Thyroid gland (tissue), 4 donors: ENCODE results near the gene SND1. TPM values are rescaled to one million over a fixed set of nuclear protein-coding genes. Genes with fewer than 3 reads are reported as not detected.
A peak's percentile ranks its signal among the peaks of the same experiment; 100 is the strongest.

Source experiments
- DNase-seq, 2 donors: peaks; one replicate each; pipeline ENCODE4 v3.0.0-alpha.2; 2019
- H3K27ac ChIP-seq, 3 donors: fragments of 200-600 bp; sonication (generic); 1 replicate in 2 of 3; 2 replicates in 1 of 3; pipeline ENCODE4 v1.5.1; 2016 to 2019; ENCODE audit warnings: mild to moderate bottlenecking in 1 of 3, moderate library complexity in 1 of 3
- H3K27me3 ChIP-seq: fragments of 200-600 bp; sonication (generic); one replicate; pipeline ENCODE4 v1.5.1; 2019
- H3K36me3 ChIP-seq, 2 donors: fragments of 200-600 bp; sonication (generic); one replicate each; pipeline ENCODE4 v1.5.1; 2016 to 2019
- H3K4me1 ChIP-seq, 2 donors: fragments of 200-600 bp; sonication (generic); one replicate each; pipeline ENCODE4 v1.5.1; 2017 to 2019
- H3K4me3 ChIP-seq, 3 donors: fragments of 200-600 bp; sonication (generic); replicated peaks in 1 of 3; 1 replicate in 2 of 3; 2 replicates in 1 of 3; pipeline ENCODE4 v1.5.1; 2016; ENCODE audit warnings: mild to moderate bottlenecking in 1 of 3
- H3K9me3 ChIP-seq: fragments of 200-600 bp; sonication (generic); one replicate; pipeline ENCODE4 v1.5.1; 2017
- CTCF ChIP-seq, 6 experiments: fragments of 200-600 bp in 3 of 6; fragments of 450-650 bp in 3 of 6; sonication (generic) in 3 of 6; IDR thresholded peaks; one replicate each; pipeline ENCODE4 v1.5.1; 2016 to 2019; ENCODE audit warnings: antibody characterized with exemption in 6 of 6, mild to moderate bottlenecking in 2 of 6, inconsistent platforms in 1 of 6, moderate library complexity in 1 of 6
- POLR2A ChIP-seq, 2 donors: fragments of 450-650 bp; IDR thresholded peaks; one replicate each; pipeline ENCODE4 v1.6.1; 2017; ENCODE audit warnings: antibody characterized with exemption in 2 of 2, mild to moderate bottlenecking in 2 of 2, moderate library complexity in 1 of 2
- WGBS, 2 donors: methylation state at CpG; one replicate each; pipeline ENCODE4 v1.1.5; 2017; 5-methylcytosine and 5-hydroxymethylcytosine counted together
- intact Hi-C: fragments of 100-400 bp; cut with DNase I; formaldehyde crosslinking; loops from one replicate; pipeline ENCODE4 v1.15.1; 2023
- total RNA-seq, 4 donors: library from RNA; depleted of rRNA; stranded (reverse); fragments of >200 nt; gene quantifications; one replicate each; pipeline ENCODE4 v1.2.3, GENCODE V29; 2016

SND1 gene
- total RNA-seq, 4 donors from 2014 or later: 126 to 167 (median 144) TPM

- TF ChIP-seq POLR2A (IDR thresholded peaks at IDR 0.05): no peak
- TF ChIP-seq CTCF (IDR thresholded peaks at IDR 0.05): no peak
- Histone ChIP-seq H3K27me3 (no peaks in the 10 kb centered on the region), H3K27ac (no peak overlapping the region), H3K9me3 (no peaks in the 10 kb centered on the region), H3K4me1 (peaks cover 26 to 41% of the 10 kb centered on the region in 2 donors), H3K4me3 (no peak overlapping the region), H3K36me3 (no peaks in the 10 kb centered on the region)
- intact Hi-C loops: no loop called here
- 41 to 48% methylated on average over 5 of the region's 5 CpGs for WGBS, 2 donors
- DNase-seq: peak; percentile 40 to 45
Measured at GRCh38 chr7:127816354-127817190, 164.6 kb downstream of the SND1 start.

DNA sequence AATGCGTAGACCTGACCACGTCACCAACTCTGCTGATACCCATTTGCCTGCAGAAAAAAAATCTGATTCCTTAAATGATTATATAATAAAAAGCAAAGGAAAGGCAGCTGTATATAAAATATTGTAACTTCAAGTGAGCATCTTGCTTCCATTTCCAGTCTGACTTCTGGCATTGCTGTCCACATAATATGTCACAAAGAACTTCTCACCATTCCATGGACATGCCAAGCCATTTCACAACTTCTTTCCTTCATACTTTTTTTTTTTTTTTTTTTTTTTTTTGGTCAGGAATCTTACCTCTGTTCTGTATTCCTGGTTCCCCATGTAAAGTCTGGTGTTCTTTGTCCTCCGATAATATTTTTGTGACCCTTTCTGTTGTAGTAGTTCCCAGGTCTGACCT is 165.5 kb downstream of the SND1 start:
- DNase-seq: no peak
- 99% methylated on average over 3 of the region's 3 CpGs for WGBS, 2 donors
- Histone ChIP-seq H3K4me3 (no peak overlapping the region), H3K27ac (no peak overlapping the region), H3K4me1 (peaks cover 21 to 32% of the 10 kb centered on the region in 2 donors), H3K9me3 (no peaks in the 10 kb centered on the region), H3K36me3 (no peaks in the 10 kb centered on the region), H3K27me3 (no peaks in the 10 kb centered on the region)
- TF ChIP-seq POLR2A (IDR thresholded peaks at IDR 0.05) (no peak), CTCF (IDR thresholded peaks at IDR 0.05) (no peak)
- intact Hi-C loops: no loop called here

- no peaks in the 10 kb centered on the region for H3K9me3 ChIP-seq
- no peak for DNase-seq
- intact Hi-C loops: no loop called here
- TF ChIP-seq CTCF (IDR thresholded peaks at IDR 0.05) (no peak), POLR2A (IDR thresholded peaks at IDR 0.05) (no peak)
- peaks cover 18 to 30% of the 10 kb centered on the region in 2 donors for H3K4me1 ChIP-seq
- no peaks in the 10 kb centered on the region for H3K36me3 ChIP-seq
- H3K27me3 ChIP-seq: no peaks in the 10 kb centered on the region
- WGBS, 2 donors: 98 to 100% methylated on average over 2 of the region's 2 CpGs
- no peak overlapping the region for H3K4me3 ChIP-seq
- H3K27ac ChIP-seq: no peak overlapping the region
Measured at GRCh38 chr7:127818306-127818705, 166.3 kb downstream of the SND1 start.

- Histone ChIP-seq H3K9me3 (no peaks in the 10 kb centered on the region), H3K27me3 (no peaks in the 10 kb centered on the region), H3K4me3 (no peak overlapping the region), H3K36me3 (no peaks in the 10 kb centered on the region), H3K27ac (no peak overlapping the region), H3K4me1 (peaks cover 16 to 29% of the 10 kb centered on the region in 2 donors)
- TF ChIP-seq CTCF (IDR thresholded peaks at IDR 0.05) (no peak), POLR2A (IDR thresholded peaks at IDR 0.05) (no peak)
- intact Hi-C loops: no loop called here
- no peak for DNase-seq
- 86 to 93% methylated on average over 4 of the region's 4 CpGs for WGBS, 2 donors
Measured at GRCh38 chr7:127819975-127820731, 168.2 kb downstream of the SND1 start.

DNA sequence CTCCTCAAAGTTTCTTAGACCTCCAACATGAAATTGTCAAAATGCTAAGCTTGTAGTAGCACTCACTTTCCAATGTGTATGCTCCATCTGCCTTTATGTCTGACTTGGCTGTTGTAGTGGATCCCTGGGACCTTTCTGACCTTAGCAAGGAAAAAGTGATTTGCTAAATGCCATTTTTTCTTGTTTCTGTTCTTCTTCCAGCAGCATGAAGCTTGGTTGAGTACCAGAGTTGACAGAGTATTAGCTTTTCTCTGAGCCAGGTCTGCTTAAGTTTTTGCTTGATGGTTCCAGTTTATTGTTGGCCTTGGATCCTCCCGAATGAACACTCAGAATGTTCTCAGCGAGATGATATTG is 168.7 kb downstream of the SND1 start:
- WGBS, 2 donors: 87 to 95% methylated on average over 2 of the region's 2 CpGs
- H3K9me3 ChIP-seq: no peaks in the 10 kb centered on the region
- no peaks in the 10 kb centered on the region for H3K36me3 ChIP-seq
- DNase-seq: no peak
- H3K4me1 ChIP-seq: peaks cover 11 to 23% of the 10 kb centered on the region in 2 donors
- intact Hi-C loops: no loop called here
- no peaks in the 10 kb centered on the region for H3K27me3 ChIP-seq
- TF ChIP-seq POLR2A (IDR thresholded peaks at IDR 0.05): no peak
- TF ChIP-seq CTCF (IDR thresholded peaks at IDR 0.05): no peak
- no peak overlapping the region for H3K27ac ChIP-seq
- H3K4me3 ChIP-seq: no peak overlapping the region
